Left lung (tissue), 10 donors: Measurements from ENCODE around the gene TFCP2L1. TPM values are rescaled to one million over a fixed set of nuclear protein-coding genes. Genes with fewer than 3 reads are reported as not detected.

ENCODE experiments used
- ATAC-seq: fragments of 200-7000 bp; cut with Tn5 transposase; one replicate; pipeline ENCODE4 v1.9.1; 2020; ENCODE audit warnings: moderate library complexity
- DNase-seq, 4 donors: peaks; one replicate each; pipeline ENCODE4 v3.0.0-alpha.2; 2013 to 2020
- H3K27ac ChIP-seq, 2 donors: fragments of 200-600 bp; sonication (generic) in 1 of 2; one replicate each; pipeline versions ENCODE4 v1.5.0 to v1.8.0; 2020 to 2021
- H3K27me3 ChIP-seq, 2 donors: fragments of 200-600 bp; sonication (generic) in 1 of 2; one replicate each; pipeline versions ENCODE4 v1.5.0 to v1.8.0; 2020 to 2021
- H3K36me3 ChIP-seq, 2 donors: fragments of 200-600 bp; sonication (generic) in 1 of 2; one replicate each; pipeline versions ENCODE4 v1.5.0 to v1.8.0; 2020 to 2021
- H3K4me1 ChIP-seq, 2 donors: fragments of 200-600 bp; one replicate each; pipeline ENCODE4 v1.8.0; 2021
- H3K4me3 ChIP-seq, 2 donors: fragments of 200-600 bp; sonication (generic) in 1 of 2; one replicate each; pipeline versions ENCODE4 v1.5.0 to v1.8.0; 2020 to 2021; ENCODE audit warnings: mild to moderate bottlenecking in 1 of 2
- H3K9me3 ChIP-seq, 2 donors: fragments of 200-600 bp; sonication (generic) in 1 of 2; one replicate each; pipeline versions ENCODE4 v1.5.0 to v1.8.0; 2020 to 2021
- CTCF ChIP-seq, 2 donors: fragments of 200-600 bp; sonication (generic) in 1 of 2; IDR thresholded peaks; one replicate each; pipeline versions ENCODE4 v1.5.0 to v1.8.0; 2021; ENCODE audit warnings: antibody characterized with exemption in 2 of 2
- intact Hi-C, 2 donors: fragments of 100-400 bp; cut with DNase I; formaldehyde crosslinking; loops; one replicate each; pipeline versions ENCODE4 v1.11.2 to v1.14.2; 2022
- polyA plus RNA-seq, 6 donors: library from polyadenylated mRNA; unstranded; fragments of 120-200 nt; gene quantifications; one replicate each; pipeline ENCODE4 v1.2.1, GENCODE V29; 2013; ENCODE audit not compliant: insufficient read length in 6 of 6
- total RNA-seq, 2 donors: library from RNA; stranded (reverse); fragmentation: NEBNext Ultra II Directional; extraction: Animal tissue kit (Norgen Biotek cat#: 25700); gene quantifications; one replicate each; pipeline ENCODE4 v1.2.1, GENCODE V29; 2021
- donor health status: DM: no; HTN: yes; CAD: no.
- donor health status: DM: no; HTN: no; CAD: no.

TFCP2L1 gene
- total and polyA plus RNA-seq, 8 donors = 3.5 to 32.5 (median 4.6) TPM

- H3K36me3 ChIP-seq = no peaks in the 10 kb centered on the region
- H3K27me3 ChIP-seq = no peaks in the 10 kb centered on the region
- intact Hi-C loops = no loop called here
- TF ChIP-seq CTCF (IDR thresholded peaks at IDR 0.05) = no peak
- DNase-seq (no peak), ATAC-seq (no peak)
- H3K4me3 ChIP-seq = no peak overlapping the region
- H3K9me3 ChIP-seq = no peaks in the 10 kb centered on the region
- H3K27ac ChIP-seq = no peak overlapping the region
- H3K4me1 ChIP-seq = no peaks in the 10 kb centered on the region
Measured at GRCh38 chr2:121251497-121251896, 33.5 kb downstream of the TFCP2L1 start.

- TF ChIP-seq CTCF (IDR thresholded peaks at IDR 0.05) = no peak
Measured at GRCh38 chr2:121248766-121249343, 36.1 kb downstream of the TFCP2L1 start.

GRCh38 chr2:121247971-121248370 is 37.0 kb downstream of the TFCP2L1 start:
- intact Hi-C loops = no loop called here

More at GRCh38 chr2:121248766-121249343, 36.1 kb downstream of the TFCP2L1 start:
- Histone ChIP-seq H3K4me3 (no peak overlapping the region), H3K36me3 (peaks cover 0 to 14% of the 10 kb centered on the region in 2 donors), H3K9me3 (no peaks in the 10 kb centered on the region), H3K4me1 (no peaks in the 10 kb centered on the region), H3K27ac (no peak overlapping the region), H3K27me3 (no peaks in the 10 kb centered on the region)
- ATAC-seq (no peak), DNase-seq (no peak)
- intact Hi-C loops = no loop called here

GRCh38 chr2:121247534-121247933 is 37.5 kb downstream of the TFCP2L1 start:
- Histone ChIP-seq H3K36me3 (peaks cover 0 to 15% of the 10 kb centered on the region in 2 donors), H3K9me3 (no peaks in the 10 kb centered on the region), H3K4me3 (no peak overlapping the region), H3K27ac (no peak overlapping the region), H3K27me3 (no peaks in the 10 kb centered on the region), H3K4me1 (no peaks in the 10 kb centered on the region)
- ATAC-seq (no peak), DNase-seq (no peak)
- TF ChIP-seq CTCF (IDR thresholded peaks at IDR 0.05) = no peak
- intact Hi-C loops = no loop called here

More at GRCh38 chr2:121247971-121248370, 37.0 kb downstream of the TFCP2L1 start:
- no peaks in the 10 kb centered on the region for H3K9me3 ChIP-seq
- no peak overlapping the region for H3K4me3 ChIP-seq
- H3K27me3 ChIP-seq = no peaks in the 10 kb centered on the region
- no peaks in the 10 kb centered on the region for H3K4me1 ChIP-seq
- TF ChIP-seq CTCF (IDR thresholded peaks at IDR 0.05) = no peak
- no peak for DNase-seq
- no peak overlapping the region for H3K27ac ChIP-seq
- ATAC-seq = no peak
- H3K36me3 ChIP-seq = peaks cover 0 to 15% of the 10 kb centered on the region in 2 donors

- Histone ChIP-seq H3K27me3 (no peaks in the 10 kb centered on the region), H3K4me3 (no peak overlapping the region), H3K9me3 (no peaks in the 10 kb centered on the region), H3K27ac (no peak overlapping the region), H3K4me1 (no peaks in the 10 kb centered on the region), H3K36me3 (peaks cover 0 to 15% of the 10 kb centered on the region in 2 donors)
- intact Hi-C loops = no loop called here
- ATAC-seq = no peak
- peak in 1 of 4 donors; percentile 18 for DNase-seq
- no peak for TF ChIP-seq CTCF (IDR thresholded peaks at IDR 0.05)
Measured at GRCh38 chr2:121246704-121247255, 38.2 kb downstream of the TFCP2L1 start.
